MCF 10A (cell line): ENCODE measurements around the gene TMEM63A. TPM values are rescaled to one million over a fixed set of nuclear protein-coding genes. Genes with fewer than 3 reads are reported as not detected.
A peak's percentile ranks its signal among the peaks of the same experiment; 100 is the strongest.

Source experiments
- BruUV-seq: library from RNA; stranded (reverse); fragments of 400-500 nt; replicated peaks from 2 replicates; lab custom pipeline; 2021; lab: Mats Ljungman, UMichigan
- CTCF ChIA-PET: fragments of 300-600 bp; sonication (Branson Sonifier 250); formaldehyde crosslinking; extraction: SDS; loops from one replicate; lab custom pipeline; 2021; ENCODE audit warnings: antibody characterized with exemption, inconsistent platforms; lab: Yijun Ruan, JAX
- POLR2A ChIA-PET: fragments of 300-600, 350-650 bp; sonication (Branson Sonifier 250); formaldehyde crosslinking; extraction: SDS; loops from one replicate; lab custom pipeline; 2020; ENCODE audit warnings: antibody characterized with exemption, inconsistent platforms; lab: Yijun Ruan, JAX
- DNase-seq: peaks from one replicate; pipeline ENCODE4 v3.0.0-alpha.2; 2018; ENCODE audit not compliant: unreplicated experiment
- H3K27ac Mint-ChIP-seq: one replicate; pipeline ENCODE4 v1.8.0; 2022; ENCODE audit warnings: mild to moderate bottlenecking, low read depth, mixed read lengths; ENCODE audit not compliant: unreplicated experiment
- H3K27me3 Mint-ChIP-seq: one replicate; pipeline ENCODE4 v1.8.0; 2022; ENCODE audit warnings: mixed read lengths; ENCODE audit not compliant: insufficient read depth, unreplicated experiment
- H3K36me3 Mint-ChIP-seq: one replicate; pipeline ENCODE4 v1.8.0; 2022; ENCODE audit warnings: mild to moderate bottlenecking, moderate library complexity, mixed read lengths; ENCODE audit not compliant: insufficient read depth, unreplicated experiment
- H3K4me1 Mint-ChIP-seq: one replicate; pipeline ENCODE4 v1.8.0; 2022; ENCODE audit warnings: mixed read lengths; ENCODE audit not compliant: insufficient read depth, unreplicated experiment
- H3K4me3 Mint-ChIP-seq: one replicate; pipeline ENCODE4 v1.8.0; 2022; ENCODE audit warnings: mild to moderate bottlenecking, moderate library complexity, mixed read lengths; ENCODE audit not compliant: unreplicated experiment
- H3K9me3 Mint-ChIP-seq: one replicate; pipeline ENCODE4 v1.8.0; 2022; ENCODE audit warnings: mixed read lengths; ENCODE audit not compliant: unreplicated experiment
- CTCF ChIP-seq: fragments of 200-600 bp; IDR thresholded peaks from one replicate; pipeline ENCODE4 v1.8.0; 2022; ENCODE audit warnings: antibody characterized with exemption, mild to moderate bottlenecking; ENCODE audit not compliant: unreplicated experiment
- intact Hi-C: fragments of 100-400 bp; cut with micrococcal nuclease; formaldehyde crosslinking; loops from 2 replicates; pipeline ENCODE4 v1.14.1; 2022
- total RNA-seq: library from RNA; stranded (reverse); gene quantifications from 2 replicates; pipeline ENCODE4 v1.2.3, GENCODE V29; 2022

Gene TMEM63A
- total RNA-seq, 1 experiment from 2014 or later = 52.1 TPM

DNA sequence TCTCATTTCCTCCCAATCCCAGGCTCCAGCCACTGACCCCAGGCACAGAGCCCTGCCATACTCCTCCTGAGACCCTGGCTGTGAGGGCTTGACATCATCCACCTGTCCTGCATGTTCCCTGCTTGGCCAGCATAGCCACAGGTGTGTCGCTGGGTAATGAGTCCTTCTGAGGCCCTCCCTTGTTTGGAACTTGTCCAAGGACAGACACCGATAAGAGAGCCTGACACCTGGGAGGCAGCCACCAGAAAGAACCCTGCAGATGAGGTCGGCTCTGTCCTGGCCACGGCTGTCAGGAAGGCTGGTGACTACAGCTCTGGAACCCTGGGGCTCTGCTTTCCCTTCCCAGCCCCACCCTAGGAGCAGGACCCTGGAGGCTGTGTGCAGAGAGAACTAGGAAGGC, 34.6 kb downstream of the TMEM63A start:
- Mint-ChIP-seq H3K4me3 (no peak overlapping the region), H3K36me3 (peaks cover 36% of the 10 kb centered on the region), H3K9me3 (no peaks in the 10 kb centered on the region), H3K27me3 (no peaks in the 10 kb centered on the region), H3K27ac (no peak overlapping the region), H3K4me1 (no peaks in the 10 kb centered on the region)
- no TSS peak for BruUV-seq
- POLR2A ChIA-PET = interaction anchor here (0.7 to 3.0 kb wide), 2 partner anchors 69 to 370 kb away, joined by 3 to 22 read pairs; partner anchors contain the start of gene SRP9
- CTCF ChIA-PET = interaction anchor here (0.9 to 6.3 kb wide), 7 partner anchors 10 to 374 kb away, joined by 3 to 58 read pairs (median 5); partner anchors contain the start of gene SRP9
- DNase-seq = no peak
- intact Hi-C loops = loop anchor here (5.0 kb wide), 2 partner anchors 130 to 290 kb away; no protein-coding TSS in a partner anchor
- no peak for TF ChIP-seq CTCF

- ChIA-PET POLR2A (interaction anchor here (0.7 to 3.0 kb wide), 7 partner anchors 28 to 369 kb away, joined by 3 to 22 read pairs (median 3); partner anchors contain the start of gene SRP9), CTCF (interaction anchor here (0.5 to 6.3 kb wide), 39 partner anchors 9 to 1202 kb away, joined by 3 to 58 read pairs (median 5); partner anchors contain the start of genes ENAH, SRP9 and TMEM63A)
- Mint-ChIP-seq H3K9me3 (no peaks in the 10 kb centered on the region), H3K36me3 (peaks cover 42% of the 10 kb centered on the region), H3K27ac (no peak overlapping the region), H3K4me1 (no peaks in the 10 kb centered on the region), H3K27me3 (no peaks in the 10 kb centered on the region), H3K4me3 (no peak overlapping the region)
- DNase-seq = no peak
- intact Hi-C loops = loop anchor here (1.0 to 5.0 kb wide), 3 partner anchors 69 to 289 kb away; partner anchors contain the start of gene SRP9
- no TSS peak for BruUV-seq
- TF ChIP-seq CTCF = no peak
Observed at GRCh38 chr1:225846331-225847310, 35.6 kb downstream of the TMEM63A start.

- BruUV-seq = no TSS peak
- no peak overlapping the region for H3K27ac Mint-ChIP-seq
- CTCF ChIA-PET = interaction anchor here (0.6 to 6.3 kb wide), 44 partner anchors 9 to 527 kb away, joined by 3 to 58 read pairs (median 5); partner anchors contain the start of genes ENAH, SRP9 and TMEM63A
- H3K4me1 Mint-ChIP-seq = no peaks in the 10 kb centered on the region
- no peaks in the 10 kb centered on the region for H3K27me3 Mint-ChIP-seq
- peak; percentile 95 for DNase-seq
- H3K9me3 Mint-ChIP-seq = no peaks in the 10 kb centered on the region
- H3K36me3 Mint-ChIP-seq = peaks cover 42% of the 10 kb centered on the region
- TF ChIP-seq CTCF = peak; percentile 97
- H3K4me3 Mint-ChIP-seq = no peak overlapping the region
- intact Hi-C loops = loop anchor here (1.0 to 5.0 kb wide), 6 partner anchors 68 to 370 kb away; partner anchors contain the start of genes ENAH and SRP9
- POLR2A ChIA-PET = interaction anchor here (0.7 to 3.0 kb wide), 7 partner anchors 10 to 77 kb away, joined by 3 to 22 read pairs (median 3); partner anchors contain the start of gene SRP9
Observed at GRCh38 chr1:225845571-225846259, 36.5 kb downstream of the TMEM63A start.
